HepG2 (cell line): ENCODE data around the gene CCDC183. TPM values are rescaled to one million over a fixed set of nuclear protein-coding genes. Genes with fewer than 3 reads are reported as not detected.

Source experiments
- AHDC1 ChIP-seq: sonication (generic); formaldehyde crosslinking; IDR thresholded peaks from 2 replicates; pipeline ENCODE4 v1.5.1; 2020; ENCODE audit warnings: mild to moderate bottlenecking, missing genetic modification reagents, borderline replicate concordance
- ATF7 ChIP-seq, 2 experiments: fragments of 450-650 bp in 1 of 2; sonication (generic) in 1 of 2; formaldehyde crosslinking in 1 of 2; IDR thresholded peaks; 2 replicates each; pipeline versions ENCODE4 v1.4.0 to v1.6.1; 2016 to 2020; ENCODE audit warnings: antibody characterized with exemption in 1 of 2, mild to moderate bottlenecking in 1 of 2, missing genetic modification reagents in 1 of 2
- BCLAF1 ChIP-seq: fragments of 450-650 bp; IDR thresholded peaks from 2 replicates; pipeline ENCODE4 v1.6.1; 2017; ENCODE audit warnings: mild to moderate bottlenecking
- CENPT ChIP-seq: sonication (generic); formaldehyde crosslinking; IDR thresholded peaks from 2 replicates; pipeline ENCODE4 v1.8.0; 2022; ENCODE audit warnings: low read depth, mild to moderate bottlenecking, moderate library complexity, missing genetic modification reagents
- GFI1 ChIP-seq: sonication (generic); formaldehyde crosslinking; IDR thresholded peaks from 2 replicates; pipeline ENCODE4 v1.5.0; 2020; ENCODE audit warnings: missing genetic modification reagents, mild to moderate bottlenecking, borderline replicate concordance
- GPN1 ChIP-seq: sonication (generic); formaldehyde crosslinking; IDR thresholded peaks from 2 replicates; pipeline ENCODE4 v1.5.1; 2020; ENCODE audit warnings: missing genetic modification reagents, borderline replicate concordance
- HES4 ChIP-seq: sonication (generic); formaldehyde crosslinking; IDR thresholded peaks from 2 replicates; pipeline ENCODE4 v1.9.0; 2021; ENCODE audit warnings: mild to moderate bottlenecking, missing genetic modification reagents, borderline replicate concordance
- PLSCR1 ChIP-seq: sonication (generic); formaldehyde crosslinking; IDR thresholded peaks from 2 replicates; pipeline ENCODE4 v1.5.0; 2020; ENCODE audit warnings: missing genetic modification reagents, mild to moderate bottlenecking, borderline replicate concordance
- PPARG ChIP-seq: conservative IDR thresholded peaks from 2 replicates; pipeline ENCODE4 v1.6.1; 2016; ENCODE audit warnings: missing biosample characterization, missing genetic modification reagents
- SSRP1 ChIP-seq: IDR thresholded peaks from 2 replicates; pipeline ENCODE4 v1.6.1; 2016; ENCODE audit warnings: control low read depth
- YY1 ChIP-seq: IDR thresholded peaks from 2 replicates; pipeline ENCODE4 v1.6.1; 2011; ENCODE audit warnings: low read length, low read depth, moderate library complexity, mild to moderate bottlenecking; ENCODE audit not compliant: insufficient read depth, insufficient replicate concordance
- ZFY ChIP-seq: sonication (generic); formaldehyde crosslinking; IDR thresholded peaks from 2 replicates; pipeline ENCODE4 v1.4.0; 2020; ENCODE audit warnings: missing genetic modification reagents
- ZNF263 ChIP-seq: sonication (generic); formaldehyde crosslinking; IDR thresholded peaks from 2 replicates; pipeline ENCODE4 v1.4.0; 2020; ENCODE audit warnings: missing genetic modification reagents
- ZNF33B ChIP-seq: sonication (generic); formaldehyde crosslinking; IDR thresholded peaks from 2 replicates; pipeline ENCODE4 v1.5.1; 2020; ENCODE audit warnings: mild to moderate bottlenecking, missing genetic modification reagents
- polyA plus RNA-seq, 8 experiments: library from polyadenylated mRNA; depleted of rRNA in 3 of 8; stranded (reverse) in 7 of 8; unstranded in 1 of 8; fragments of >200 nt; fragmentation: Illumina TruSeq in 4 of 8; extraction: Trizol in 4 of 8; gene quantifications; 2 replicates each; pipeline versions ENCODE4 v1.2.1 to v1.2.3, GENCODE V29; 2011 to 2016; ENCODE audit warnings: low read depth in 4 of 8, missing spikeins in 1 of 8, mixed read lengths in 1 of 8; ENCODE audit not compliant: insufficient read depth in 1 of 8
- total RNA-seq, 5 experiments: library from RNA; depleted of rRNA; stranded (reverse); fragments of >200 nt; fragmentation: Illumina TruSeq; extraction: Trizol; gene quantifications; 2 replicates each; pipeline ENCODE4 v1.2.3, GENCODE V29; 2016; ENCODE audit warnings: low read depth in 1 of 5
- TF ChIP-seq, protein P1 (sequence below), 2 experiments: fragments of 450-650 bp in 1 of 2; sonication (generic) in 1 of 2; formaldehyde crosslinking; IDR thresholded peaks; 2 replicates each; pipeline versions ENCODE4 v1.5.0 to v1.8.0; 2020 to 2022; ENCODE audit warnings: mild to moderate bottlenecking in 1 of 2, missing genetic modification reagents in 1 of 2
- TF ChIP-seq, protein P2 (sequence below): IDR thresholded peaks from 2 replicates; pipeline ENCODE4 v1.6.1; 2016; ENCODE audit warnings: missing genetic modification reagents, missing compliant biosample characterization

Gene CCDC183
- total and polyA plus RNA-seq, 2 of the 13 experiments (the other 11 are each of a cell fraction or from before 2014, with no cell fraction given) = 5.0 to 66.4 TPM

DNA sequence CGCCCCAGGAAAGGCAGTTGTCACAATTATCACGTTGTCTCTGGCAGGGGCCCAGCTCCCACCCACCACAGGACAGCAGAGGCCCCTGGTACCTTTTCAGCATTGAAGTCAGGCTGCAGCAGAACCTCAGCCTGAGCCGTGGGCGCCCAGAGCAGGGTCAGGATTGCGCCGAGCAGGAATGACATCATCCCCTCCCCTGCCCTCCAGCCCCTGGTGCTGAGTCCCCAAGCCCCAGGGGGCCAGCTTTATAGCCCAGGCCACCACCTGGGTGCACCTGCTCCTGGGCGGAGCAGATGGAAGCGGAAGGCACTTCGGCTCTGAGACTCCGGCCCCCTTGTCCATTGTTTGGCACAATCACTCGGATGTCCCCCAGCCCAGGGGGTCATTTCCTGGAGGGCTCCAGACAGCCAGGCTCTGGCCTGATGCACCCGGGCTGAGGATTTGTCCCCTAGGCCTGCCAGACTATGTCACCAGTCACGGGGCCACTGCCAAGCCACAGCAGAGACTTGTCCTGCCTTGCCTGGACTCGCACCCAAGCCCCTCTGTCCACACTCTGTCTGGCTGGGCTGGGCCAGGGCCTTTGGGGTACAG, 31.7 kb upstream of the CCDC183 start, which contains the start of gene LCN15 (continued):
- TF ChIP-seq HES4 (no peak), BCLAF1 (no peak), AHDC1 (CRISPR knock-in tag) (no peak), ZNF33B (CRISPR knock-in tag) (no peak), ZNF263 (CRISPR knock-in tag) (no peak), GFI1 (CRISPR knock-in tag) (no peak), ATF7 (IDR thresholded peaks at IDR 0.05) (peak; percentile 72), ATF7 (CRISPR knock-in tag; IDR thresholded peaks at IDR 0.05) (no peak), YY1 (no peak), CENPT (CRISPR knock-in tag) (no peak), SSRP1 (CRISPR knock-in tag) (no peak), ZFY (CRISPR knock-in tag) (peak; percentile 29; the same call in 1 of the 2 replicates), PPARG (CRISPR knock-in tag) (no peak), GPN1 (CRISPR knock-in tag) (no peak), PLSCR1 (no peak)
- TF ChIP-seq, protein P1, sequence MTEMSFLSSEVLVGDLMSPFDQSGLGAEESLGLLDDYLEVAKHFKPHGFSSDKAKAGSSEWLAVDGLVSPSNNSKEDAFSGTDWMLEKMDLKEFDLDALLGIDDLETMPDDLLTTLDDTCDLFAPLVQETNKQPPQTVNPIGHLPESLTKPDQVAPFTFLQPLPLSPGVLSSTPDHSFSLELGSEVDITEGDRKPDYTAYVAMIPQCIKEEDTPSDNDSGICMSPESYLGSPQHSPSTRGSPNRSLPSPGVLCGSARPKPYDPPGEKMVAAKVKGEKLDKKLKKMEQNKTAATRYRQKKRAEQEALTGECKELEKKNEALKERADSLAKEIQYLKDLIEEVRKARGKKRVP (CRISPR knock-in tag; IDR thresholded peaks at IDR 0.05) = no peak
- TF ChIP-seq, protein P2, sequence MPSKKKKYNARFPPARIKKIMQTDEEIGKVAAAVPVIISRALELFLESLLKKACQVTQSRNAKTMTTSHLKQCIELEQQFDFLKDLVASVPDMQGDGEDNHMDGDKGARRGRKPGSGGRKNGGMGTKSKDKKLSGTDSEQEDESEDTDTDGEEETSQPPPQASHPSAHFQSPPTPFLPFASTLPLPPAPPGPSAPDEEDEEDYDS (CRISPR knock-in tag) = peak; percentile 15; the same call in 1 of the 2 replicates
